GM23338 (cell line): Measurements from ENCODE around the gene BAHCC1. TPM values are rescaled to one million over a fixed set of nuclear protein-coding genes. Genes with fewer than 3 reads are reported as not detected.
A peak's percentile ranks its signal among the peaks of the same experiment; 100 is the strongest.

Source experiments
- ATAC-seq: fragments of 200-7000 bp; cut with Tn5 transposase; 3 replicates; pipeline ENCODE4 v1.9.1; 2020
- DNase-seq: peaks from one replicate; pipeline ENCODE4 v3.0.0-alpha.2; 2015; ENCODE audit warnings: low spot score
- H2AFZ ChIP-seq: fragments of 200-600 bp; sonication (generic); 2 replicates; pipeline ENCODE4 v1.8.0; 2016; ENCODE audit warnings: antibody characterized with exemption, mild to moderate bottlenecking, moderate library complexity
- H3F3A ChIP-seq: fragments of 200-600 bp; sonication (generic); replicated peaks from 2 replicates; pipeline ENCODE4 v1.8.0; 2017; ENCODE audit warnings: antibody characterized with exemption, mixed run types, low read depth
- H3K27ac ChIP-seq: fragments of 200-600 bp; sonication (generic); 2 replicates; pipeline ENCODE4 v1.6.1; 2016; ENCODE audit warnings: low read depth
- H3K27me3 ChIP-seq: fragments of 200-600 bp; sonication (generic); 2 replicates; pipeline ENCODE4 v1.8.0; 2016; ENCODE audit warnings: mild to moderate bottlenecking, mixed run types, moderate library complexity; ENCODE audit not compliant: insufficient read depth
- H3K36me3 ChIP-seq: fragments of 200-600 bp; sonication (generic); 2 replicates; pipeline ENCODE4 v1.8.0; 2016; ENCODE audit warnings: mild to moderate bottlenecking; ENCODE audit not compliant: insufficient read depth
- H3K4me1 ChIP-seq: fragments of 200-600 bp; sonication (generic); 2 replicates; pipeline ENCODE4 v1.8.0; 2016; ENCODE audit warnings: mild to moderate bottlenecking, moderate library complexity; ENCODE audit not compliant: insufficient read depth
- H3K4me2 ChIP-seq: fragments of 200-600 bp; sonication (generic); 2 replicates; pipeline ENCODE4 v1.7.1; 2017; ENCODE audit warnings: mixed run types
- H3K4me3 ChIP-seq: fragments of 200-600 bp; sonication (generic); 2 replicates; pipeline ENCODE4 v1.6.1; 2016; ENCODE audit warnings: mixed run types
- H3K79me2 ChIP-seq: fragments of 200-600 bp; sonication (generic); replicated peaks from 2 replicates; pipeline ENCODE4 v1.8.0; 2017; ENCODE audit warnings: mild to moderate bottlenecking; ENCODE audit not compliant: insufficient read depth
- H3K9me2 ChIP-seq: fragments of 200-600 bp; sonication (generic); 2 replicates; pipeline ENCODE4 v1.8.0; 2017; ENCODE audit not compliant: insufficient read depth
- H4K20me1 ChIP-seq: fragments of 200-600 bp; sonication (generic); replicated peaks from 2 replicates; pipeline ENCODE4 v1.8.0; 2017; ENCODE audit warnings: mild to moderate bottlenecking; ENCODE audit not compliant: insufficient read depth
- H3K27ac Mint-ChIP-seq: 2 replicates; pipeline ENCODE4 v1.8.0; 2020; ENCODE audit warnings: inconsistent platforms, mild to moderate bottlenecking, moderate library complexity, mixed read lengths
- H3K27me3 Mint-ChIP-seq: 3 replicates; pipeline ENCODE4 v1.8.0; 2022; ENCODE audit warnings: low read depth, mild to moderate bottlenecking, moderate library complexity, mixed read lengths, inconsistent platforms; ENCODE audit not compliant: insufficient read depth, poor library complexity
- H3K36me3 Mint-ChIP-seq: 3 replicates; pipeline ENCODE4 v1.8.0; 2021; ENCODE audit warnings: low read depth, mild to moderate bottlenecking, inconsistent platforms, moderate library complexity, mixed read lengths
- H3K4me1 Mint-ChIP-seq: 3 replicates; pipeline ENCODE4 v1.8.0; 2020; ENCODE audit warnings: mild to moderate bottlenecking, inconsistent platforms, mixed read lengths
- H3K4me3 Mint-ChIP-seq: 3 replicates; pipeline ENCODE4 v1.8.0; 2021; ENCODE audit warnings: moderate library complexity, mild to moderate bottlenecking, inconsistent platforms, mixed read lengths
- H3K9me3 Mint-ChIP-seq: 3 replicates; pipeline ENCODE4 v1.8.0; 2020; ENCODE audit warnings: moderate library complexity, mild to moderate bottlenecking, inconsistent platforms, mixed read lengths
- CREB1 ChIP-seq: fragments of 250-450 bp; sonication (Bioruptor Pico); IDR thresholded peaks from 2 replicates; pipeline ENCODE4 v1.5.0; 2020; ENCODE audit warnings: low read depth, mild to moderate bottlenecking, moderate library complexity
- EZH2 ChIP-seq: fragments of 200-600 bp; sonication (generic); IDR thresholded peaks from one replicate; pipeline ENCODE4 v1.8.0; 2017; ENCODE audit warnings: antibody characterized with exemption, mild to moderate bottlenecking, low read depth; ENCODE audit not compliant: unreplicated experiment
- EZH2phosphoT487 ChIP-seq: fragments of 200-600 bp; sonication (generic); IDR thresholded peaks from one replicate; pipeline ENCODE4 v1.8.1; 2018; ENCODE audit warnings: antibody characterized with exemption; ENCODE audit not compliant: unreplicated experiment
- JUNB ChIP-seq: IDR thresholded peaks from one replicate; pipeline ENCODE4 v1.6.1; 2016; ENCODE audit warnings: antibody characterized with exemption; ENCODE audit not compliant: unreplicated experiment
- NANOG ChIP-seq: IDR thresholded peaks from 2 replicates; pipeline ENCODE4 v1.6.1; 2016; ENCODE audit warnings: antibody characterized with exemption, borderline replicate concordance
- POLR2AphosphoS5 ChIP-seq: IDR thresholded peaks from 2 replicates; pipeline ENCODE4 v1.6.1; 2016; ENCODE audit warnings: antibody characterized with exemption, low read depth
- REST ChIP-seq: IDR thresholded peaks from one replicate; pipeline ENCODE4 v1.6.1; 2018; ENCODE audit warnings: antibody characterized with exemption; ENCODE audit not compliant: unreplicated experiment
- STAT1 ChIP-seq: IDR thresholded peaks from one replicate; pipeline ENCODE4 v1.6.1; 2016; ENCODE audit warnings: antibody characterized with exemption; ENCODE audit not compliant: unreplicated experiment
- ZNF114 ChIP-seq: fragments of 250-450 bp; sonication (Bioruptor Pico); IDR thresholded peaks from 2 replicates; pipeline ENCODE4 v1.5.0; 2020; ENCODE audit warnings: mild to moderate bottlenecking, moderate library complexity
- ZNF331 ChIP-seq: fragments of 250-450 bp; sonication (Bioruptor Pico); IDR thresholded peaks from 2 replicates; pipeline ENCODE4 v1.5.0; 2020; ENCODE audit warnings: low read depth, mild to moderate bottlenecking, moderate library complexity
- polyA plus RNA-seq: library from polyadenylated mRNA; unstranded; fragments of >200 nt; fragmentation: Nextera tagmentation; extraction: Ambion mirVana; gene quantifications from 2 replicates; pipeline ENCODE4 v1.2.1, GENCODE V29; 2016
- total RNA-seq: library from RNA; depleted of rRNA; stranded (reverse); fragments of >200 nt; shearing (Covaris generic); gene quantifications from 2 replicates; pipeline ENCODE4 v1.2.3, GENCODE V29; 2014
- TF ChIP-seq, protein P1 (sequence below), 2 experiments: fragments of 200-600 bp in 1 of 2; sonication (generic) in 1 of 2; conservative IDR thresholded peaks; 2 replicates each; pipeline versions ENCODE4 v1.5.1 to v1.6.1; 2016 to 2017; ENCODE audit warnings: antibody characterized with exemption in 2 of 2, low read depth in 2 of 2, mild to moderate bottlenecking in 2 of 2, moderate library complexity in 1 of 2
- TF ChIP-seq, protein P2 (sequence below): IDR thresholded peaks from 2 replicates; pipeline ENCODE4 v1.6.1; 2016; ENCODE audit warnings: antibody characterized with exemption
- TF ChIP-seq, protein P3 (sequence below): fragments of 250-450 bp; sonication (Bioruptor Pico); IDR thresholded peaks from 2 replicates; pipeline ENCODE4 v1.5.0; 2020; ENCODE audit warnings: mild to moderate bottlenecking, moderate library complexity

Gene BAHCC1
- total and polyA plus RNA-seq, 2 experiments from 2014 or later: 0.24 to 1.1 TPM

GRCh38 chr17:81494626-81495377, 99.5 kb downstream of the BAHCC1 start:
- Mint-ChIP-seq H3K4me3 (no peak overlapping the region), H3K27ac (no peak overlapping the region), H3K9me3 (no peaks in the 10 kb centered on the region), H3K36me3 (no peaks in the 10 kb centered on the region), H3K4me1 (peaks cover 19% of the 10 kb centered on the region), H3K27me3 (peaks cover 25% of the 10 kb centered on the region)
- no peak overlapping the region for H3K4me3 ChIP-seq
- no peaks in the 10 kb centered on the region for H3K79me2 ChIP-seq
- no peaks in the 10 kb centered on the region for H3K9me2 ChIP-seq
- H2AFZ ChIP-seq: no peak overlapping the region
- H3K4me1 ChIP-seq: peaks cover 22% of the 10 kb centered on the region
- ATAC-seq (peak; percentile 10; the same call in 2 of the 3 replicates), DNase-seq (no peak)
- H3F3A ChIP-seq: peaks cover 4% of the 10 kb centered on the region
- no peak overlapping the region for H3K27ac ChIP-seq
- no peaks in the 10 kb centered on the region for H3K27me3 ChIP-seq
- H3K4me2 ChIP-seq: no peak overlapping the region
- TF ChIP-seq, protein P1, sequence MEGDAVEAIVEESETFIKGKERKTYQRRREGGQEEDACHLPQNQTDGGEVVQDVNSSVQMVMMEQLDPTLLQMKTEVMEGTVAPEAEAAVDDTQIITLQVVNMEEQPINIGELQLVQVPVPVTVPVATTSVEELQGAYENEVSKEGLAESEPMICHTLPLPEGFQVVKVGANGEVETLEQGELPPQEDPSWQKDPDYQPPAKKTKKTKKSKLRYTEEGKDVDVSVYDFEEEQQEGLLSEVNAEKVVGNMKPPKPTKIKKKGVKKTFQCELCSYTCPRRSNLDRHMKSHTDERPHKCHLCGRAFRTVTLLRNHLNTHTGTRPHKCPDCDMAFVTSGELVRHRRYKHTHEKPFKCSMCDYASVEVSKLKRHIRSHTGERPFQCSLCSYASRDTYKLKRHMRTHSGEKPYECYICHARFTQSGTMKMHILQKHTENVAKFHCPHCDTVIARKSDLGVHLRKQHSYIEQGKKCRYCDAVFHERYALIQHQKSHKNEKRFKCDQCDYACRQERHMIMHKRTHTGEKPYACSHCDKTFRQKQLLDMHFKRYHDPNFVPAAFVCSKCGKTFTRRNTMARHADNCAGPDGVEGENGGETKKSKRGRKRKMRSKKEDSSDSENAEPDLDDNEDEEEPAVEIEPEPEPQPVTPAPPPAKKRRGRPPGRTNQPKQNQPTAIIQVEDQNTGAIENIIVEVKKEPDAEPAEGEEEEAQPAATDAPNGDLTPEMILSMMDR (conservative IDR thresholded peaks at IDR 0.05; ENCODE audit: low read depth in 2 of 2): no peak
- no peak for TF ChIP-seq CREB1 (CRISPR knock-in tag)
- TF ChIP-seq ZNF331: no peak
- TF ChIP-seq, protein P2, sequence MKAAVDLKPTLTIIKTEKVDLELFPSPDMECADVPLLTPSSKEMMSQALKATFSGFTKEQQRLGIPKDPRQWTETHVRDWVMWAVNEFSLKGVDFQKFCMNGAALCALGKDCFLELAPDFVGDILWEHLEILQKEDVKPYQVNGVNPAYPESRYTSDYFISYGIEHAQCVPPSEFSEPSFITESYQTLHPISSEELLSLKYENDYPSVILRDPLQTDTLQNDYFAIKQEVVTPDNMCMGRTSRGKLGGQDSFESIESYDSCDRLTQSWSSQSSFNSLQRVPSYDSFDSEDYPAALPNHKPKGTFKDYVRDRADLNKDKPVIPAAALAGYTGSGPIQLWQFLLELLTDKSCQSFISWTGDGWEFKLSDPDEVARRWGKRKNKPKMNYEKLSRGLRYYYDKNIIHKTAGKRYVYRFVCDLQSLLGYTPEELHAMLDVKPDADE: no peak
- no peak for TF ChIP-seq EZH2
- TF ChIP-seq EZH2phosphoT487: no peak
- TF ChIP-seq ZNF114: no peak
- no peak for TF ChIP-seq REST
- TF ChIP-seq JUNB: no peak
- no peak for TF ChIP-seq NANOG
- no peak for TF ChIP-seq POLR2AphosphoS5
- TF ChIP-seq, protein P3, sequence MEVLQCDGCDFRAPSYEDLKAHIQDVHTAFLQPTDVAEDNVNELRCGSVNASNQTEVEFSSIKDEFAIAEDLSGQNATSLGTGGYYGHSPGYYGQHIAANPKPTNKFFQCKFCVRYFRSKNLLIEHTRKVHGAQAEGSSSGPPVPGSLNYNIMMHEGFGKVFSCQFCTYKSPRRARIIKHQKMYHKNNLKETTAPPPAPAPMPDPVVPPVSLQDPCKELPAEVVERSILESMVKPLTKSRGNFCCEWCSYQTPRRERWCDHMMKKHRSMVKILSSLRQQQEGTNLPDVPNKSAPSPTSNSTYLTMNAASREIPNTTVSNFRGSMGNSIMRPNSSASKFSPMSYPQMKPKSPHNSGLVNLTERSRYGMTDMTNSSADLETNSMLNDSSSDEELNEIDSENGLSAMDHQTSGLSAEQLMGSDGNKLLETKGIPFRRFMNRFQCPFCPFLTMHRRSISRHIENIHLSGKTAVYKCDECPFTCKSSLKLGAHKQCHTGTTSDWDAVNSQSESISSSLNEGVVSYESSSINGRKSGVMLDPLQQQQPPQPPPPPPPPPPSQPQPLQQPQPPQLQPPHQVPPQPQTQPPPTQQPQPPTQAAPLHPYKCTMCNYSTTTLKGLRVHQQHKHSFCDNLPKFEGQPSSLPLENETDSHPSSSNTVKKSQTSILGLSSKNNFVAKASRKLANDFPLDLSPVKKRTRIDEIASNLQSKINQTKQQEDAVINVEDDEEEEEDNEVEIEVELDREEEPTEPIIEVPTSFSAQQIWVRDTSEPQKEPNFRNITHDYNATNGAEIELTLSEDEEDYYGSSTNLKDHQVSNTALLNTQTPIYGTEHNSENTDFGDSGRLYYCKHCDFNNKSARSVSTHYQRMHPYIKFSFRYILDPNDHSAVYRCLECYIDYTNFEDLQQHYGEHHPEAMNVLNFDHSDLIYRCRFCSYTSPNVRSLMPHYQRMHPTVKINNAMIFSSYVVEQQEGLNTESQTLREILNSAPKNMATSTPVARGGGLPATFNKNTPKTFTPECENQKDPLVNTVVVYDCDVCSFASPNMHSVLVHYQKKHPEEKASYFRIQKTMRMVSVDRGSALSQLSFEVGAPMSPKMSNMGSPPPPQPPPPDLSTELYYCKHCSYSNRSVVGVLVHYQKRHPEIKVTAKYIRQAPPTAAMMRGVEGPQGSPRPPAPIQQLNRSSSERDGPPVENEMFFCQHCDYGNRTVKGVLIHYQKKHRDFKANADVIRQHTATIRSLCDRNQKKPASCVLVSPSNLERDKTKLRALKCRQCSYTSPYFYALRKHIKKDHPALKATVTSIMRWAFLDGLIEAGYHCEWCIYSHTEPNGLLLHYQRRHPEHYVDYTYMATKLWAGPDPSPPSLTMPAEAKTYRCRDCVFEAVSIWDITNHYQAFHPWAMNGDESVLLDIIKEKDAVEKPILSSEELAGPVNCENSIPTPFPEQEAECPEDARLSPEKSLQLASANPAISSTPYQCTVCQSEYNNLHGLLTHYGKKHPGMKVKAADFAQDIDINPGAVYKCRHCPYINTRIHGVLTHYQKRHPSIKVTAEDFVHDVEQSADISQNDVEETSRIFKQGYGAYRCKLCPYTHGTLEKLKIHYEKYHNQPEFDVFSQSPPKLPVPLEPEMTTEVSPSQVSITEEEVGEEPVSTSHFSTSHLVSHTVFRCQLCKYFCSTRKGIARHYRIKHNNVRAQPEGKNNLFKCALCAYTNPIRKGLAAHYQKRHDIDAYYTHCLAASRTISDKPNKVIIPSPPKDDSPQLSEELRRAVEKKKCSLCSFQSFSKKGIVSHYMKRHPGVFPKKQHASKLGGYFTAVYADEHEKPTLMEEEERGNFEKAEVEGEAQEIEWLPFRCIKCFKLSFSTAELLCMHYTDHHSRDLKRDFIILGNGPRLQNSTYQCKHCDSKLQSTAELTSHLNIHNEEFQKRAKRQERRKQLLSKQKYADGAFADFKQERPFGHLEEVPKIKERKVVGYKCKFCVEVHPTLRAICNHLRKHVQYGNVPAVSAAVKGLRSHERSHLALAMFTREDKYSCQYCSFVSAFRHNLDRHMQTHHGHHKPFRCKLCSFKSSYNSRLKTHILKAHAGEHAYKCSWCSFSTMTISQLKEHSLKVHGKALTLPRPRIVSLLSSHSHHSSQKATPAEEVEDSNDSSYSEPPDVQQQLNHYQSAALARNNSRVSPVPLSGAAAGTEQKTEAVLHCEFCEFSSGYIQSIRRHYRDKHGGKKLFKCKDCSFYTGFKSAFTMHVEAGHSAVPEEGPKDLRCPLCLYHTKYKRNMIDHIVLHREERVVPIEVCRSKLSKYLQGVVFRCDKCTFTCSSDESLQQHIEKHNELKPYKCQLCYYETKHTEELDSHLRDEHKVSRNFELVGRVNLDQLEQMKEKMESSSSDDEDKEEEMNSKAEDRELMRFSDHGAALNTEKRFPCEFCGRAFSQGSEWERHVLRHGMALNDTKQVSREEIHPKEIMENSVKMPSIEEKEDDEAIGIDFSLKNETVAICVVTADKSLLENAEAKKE (CRISPR knock-in tag): no peak
- no peak for TF ChIP-seq STAT1
- no peaks in the 10 kb centered on the region for H3K36me3 ChIP-seq
- H4K20me1 ChIP-seq: no peaks in the 10 kb centered on the region
